ENCODE measurements around the gene ZNF746. TPM values are rescaled to one million over a fixed set of nuclear protein-coding genes. Genes with fewer than 3 reads are reported as not detected.

The ZNF746 gene
- total RNA-seq, 4 donors from 2014 or later = 12.4 to 17.4 (median 15.7) TPM

- H3K4me1 ChIP-seq = peaks cover 14 to 15% of the 10 kb centered on the region in 2 donors
- in situ Hi-C loops (cut with MboI; ENCODE audit: low sequenced_read_pairs in 4 of 4) = no loop called here
- peaks cover 0 to 31% of the 10 kb centered on the region in 2 donors for H3K36me3 ChIP-seq
Observed at GRCh38 chr7:149456506-149457421, 40.8 kb downstream of the ZNF746 start.

GRCh38 chr7:149455175-149455950 lies 42.2 kb downstream of the ZNF746 start:
- TF ChIP-seq CTCF (IDR thresholded peaks at IDR 0.05 in 4 of 5, conservative IDR thresholded peaks at IDR 0.05 in 1 of 5) (no peak), POLR2A (IDR thresholded peaks at IDR 0.05) (no peak)
- H3K36me3 ChIP-seq = peaks cover 0 to 39% of the 10 kb centered on the region in 2 donors
- intact Hi-C loops (cut with DNase I; ENCODE audit: low total_unique reads) = no loop called here
- no peak overlapping the region for H3K4me3 ChIP-seq
- no peaks in the 10 kb centered on the region for H3K27me3 ChIP-seq
- no peaks in the 10 kb centered on the region for H3K9me3 ChIP-seq
- no peak overlapping the region for H3K27ac ChIP-seq
- in situ Hi-C loops (cut with MboI; ENCODE audit: low sequenced_read_pairs in 4 of 4) = no loop called here
- ATAC-seq (no peak), DNase-seq (no peak)
- peaks cover 11% of the 10 kb centered on the region in 2 donors for H3K4me1 ChIP-seq

More at GRCh38 chr7:149456506-149457421, 40.8 kb downstream of the ZNF746 start:
- no peak overlapping the region for H3K27ac ChIP-seq
- no peak for DNase-seq
- H3K9me3 ChIP-seq = no peaks in the 10 kb centered on the region
- intact Hi-C loops (cut with DNase I; ENCODE audit: low total_unique reads) = no loop called here
- H3K4me3 ChIP-seq = no peak overlapping the region
- TF ChIP-seq POLR2A (IDR thresholded peaks at IDR 0.05) (no peak), CTCF (IDR thresholded peaks at IDR 0.05 in 4 of 5, conservative IDR thresholded peaks at IDR 0.05 in 1 of 5) (no peak)
- no peaks in the 10 kb centered on the region for H3K27me3 ChIP-seq
- ATAC-seq = no peak

- Histone ChIP-seq H3K27ac (no peak overlapping the region), H3K36me3 (peaks cover 0 to 45% of the 10 kb centered on the region in 2 donors), H3K27me3 (no peaks in the 10 kb centered on the region), H3K4me1 (peaks cover 11% of the 10 kb centered on the region in 2 donors), H3K9me3 (no peaks in the 10 kb centered on the region), H3K4me3 (no peak overlapping the region)
- intact Hi-C loops (cut with DNase I; ENCODE audit: low total_unique reads) = no loop called here
- DNase-seq = no peak
- ATAC-seq = no peak
- no peak for TF ChIP-seq CTCF (IDR thresholded peaks at IDR 0.05 in 4 of 5, conservative IDR thresholded peaks at IDR 0.05 in 1 of 5)
- TF ChIP-seq POLR2A (IDR thresholded peaks at IDR 0.05) = no peak
- in situ Hi-C loops (cut with MboI; ENCODE audit: low sequenced_read_pairs in 4 of 4) = no loop called here
Observed at GRCh38 chr7:149454750-149455149, 42.9 kb downstream of the ZNF746 start.

GRCh38 chr7:149454006-149454405 lies 43.6 kb downstream of the ZNF746 start:
- TF ChIP-seq CTCF (IDR thresholded peaks at IDR 0.05 in 4 of 5, conservative IDR thresholded peaks at IDR 0.05 in 1 of 5) = no peak
- peaks cover 0 to 53% of the 10 kb centered on the region in 2 donors for H3K36me3 ChIP-seq
- H3K27me3 ChIP-seq = no peaks in the 10 kb centered on the region
- H3K4me1 ChIP-seq = peaks cover 9 to 10% of the 10 kb centered on the region in 2 donors
- DNase-seq (no peak), ATAC-seq (no peak)
- H3K9me3 ChIP-seq = no peaks in the 10 kb centered on the region
- intact Hi-C loops (cut with DNase I; ENCODE audit: low total_unique reads) (no loop called here), in situ Hi-C loops (cut with MboI; ENCODE audit: low sequenced_read_pairs in 4 of 4) (no loop called here)
- no peak overlapping the region for H3K4me3 ChIP-seq
- no peak overlapping the region for H3K27ac ChIP-seq

All from gastrocnemius medialis (tissue), 4 donors.